ENCODE measurements around the gene TEKT5.

GRCh38 chr16:10612649-10613179 is 82.0 kb downstream of the TEKT5 start:
- TF ChIP-seq ATF3 (IDR thresholded peaks at IDR 0.05) = no peak
- peak; percentile 64 to 67 for TF ChIP-seq RXRA (IDR thresholded peaks at IDR 0.05)
- no peak for TF ChIP-seq TAF1 (conservative IDR thresholded peaks at IDR 0.05)
- no peak for TF ChIP-seq REST (IDR thresholded peaks at IDR 0.05)
- TF ChIP-seq CTCF (IDR thresholded peaks at IDR 0.05; ENCODE audit: low read depth, low read length, missing input control) = no peak
- TF ChIP-seq MAX (IDR thresholded peaks at IDR 0.05) = no peak
- no peak for TF ChIP-seq JUND (IDR thresholded peaks at IDR 0.05)

All from liver (tissue), 3 donors.